Progenitor cell of endocrine pancreas (in vitro differentiated cells): ENCODE measurements around the gene AGBL1. TPM values are rescaled to one million over a fixed set of nuclear protein-coding genes. Genes with fewer than 3 reads are reported as not detected.

ENCODE experiments used
- DNase-seq: peaks from one replicate; pipeline ENCODE4 v3.0.0; 2021; ENCODE audit warnings: low spot score; ENCODE audit not compliant: unreplicated experiment
- H3K27ac Mint-ChIP-seq: 2 replicates; pipeline ENCODE4 v1.8.0; 2021; ENCODE audit warnings: mild to moderate bottlenecking, moderate library complexity, mixed read lengths
- H3K27me3 Mint-ChIP-seq: 2 replicates; pipeline ENCODE4 v1.8.0; 2021; ENCODE audit warnings: mixed read lengths
- H3K36me3 Mint-ChIP-seq: 2 replicates; pipeline ENCODE4 v1.8.0; 2022; ENCODE audit warnings: mixed read lengths; ENCODE audit not compliant: insufficient read depth
- H3K4me1 Mint-ChIP-seq: 2 replicates; pipeline ENCODE4 v1.8.0; 2021; ENCODE audit warnings: low read depth, mixed read lengths
- H3K4me3 Mint-ChIP-seq: 2 replicates; pipeline ENCODE4 v1.8.0; 2021; ENCODE audit warnings: low read depth, mild to moderate bottlenecking, moderate library complexity, mixed read lengths
- H3K9me3 Mint-ChIP-seq: 2 replicates; pipeline ENCODE4 v1.8.0; 2021; ENCODE audit warnings: low read depth, mixed read lengths
- CTCF ChIP-seq: fragments of 200-600 bp; sonication (generic); IDR thresholded peaks from one replicate; pipeline ENCODE4 v1.5.0; 2021; ENCODE audit warnings: antibody characterized with exemption, mild to moderate bottlenecking; ENCODE audit not compliant: unreplicated experiment
- total RNA-seq: library from RNA; stranded (reverse); gene quantifications from 2 replicates; pipeline ENCODE4 v1.2.1, GENCODE V29; 2021

AGBL1 gene
- total RNA-seq, 1 donor from 2014 or later = not detected

- no peak overlapping the region for H3K4me3 Mint-ChIP-seq
- TF ChIP-seq CTCF = no peak
- H3K4me1 Mint-ChIP-seq = no peaks in the 10 kb centered on the region
- H3K9me3 Mint-ChIP-seq = peaks cover 8% of the 10 kb centered on the region
- DNase-seq = no peak
- no peaks in the 10 kb centered on the region for H3K36me3 Mint-ChIP-seq
- H3K27ac Mint-ChIP-seq = no peak overlapping the region
- no peaks in the 10 kb centered on the region for H3K27me3 Mint-ChIP-seq
Observed at GRCh38 chr15:86741917-86742316, 662.2 kb downstream of the AGBL1 start.

GRCh38 chr15:86743283-86743903 is 663.7 kb downstream of the AGBL1 start:
- TF ChIP-seq CTCF = peak; percentile 90
- Mint-ChIP-seq H3K4me3 (no peak overlapping the region), H3K27ac (no peak overlapping the region), H3K36me3 (no peaks in the 10 kb centered on the region), H3K4me1 (no peaks in the 10 kb centered on the region), H3K9me3 (peaks cover 2% of the 10 kb centered on the region), H3K27me3 (no peaks in the 10 kb centered on the region)
- DNase-seq = peak; percentile 40

GRCh38 chr15:86744198-86744780 is 664.6 kb downstream of the AGBL1 start:
- no peak for TF ChIP-seq CTCF

GRCh38 chr15:86751116-86751515 is 671.4 kb downstream of the AGBL1 start:
- peaks cover 6% of the 10 kb centered on the region for H3K27me3 Mint-ChIP-seq
- H3K9me3 Mint-ChIP-seq = peaks cover 4% of the 10 kb centered on the region
- DNase-seq = no peak
- no peak for TF ChIP-seq CTCF
- H3K4me3 Mint-ChIP-seq = no peak overlapping the region
- no peak overlapping the region for H3K27ac Mint-ChIP-seq
- H3K36me3 Mint-ChIP-seq = no peaks in the 10 kb centered on the region
- no peaks in the 10 kb centered on the region for H3K4me1 Mint-ChIP-seq

More at GRCh38 chr15:86744198-86744780, 664.6 kb downstream of the AGBL1 start:
- Mint-ChIP-seq H3K27ac (no peak overlapping the region), H3K4me1 (no peaks in the 10 kb centered on the region), H3K4me3 (no peak overlapping the region), H3K36me3 (no peaks in the 10 kb centered on the region), H3K9me3 (peaks cover 4% of the 10 kb centered on the region), H3K27me3 (no peaks in the 10 kb centered on the region)
- no peak for DNase-seq

GRCh38 chr15:86754846-86755245 is 675.2 kb downstream of the AGBL1 start:
- no peak for DNase-seq
- Mint-ChIP-seq H3K4me3 (no peak overlapping the region), H3K27ac (no peak overlapping the region), H3K4me1 (no peaks in the 10 kb centered on the region), H3K36me3 (no peaks in the 10 kb centered on the region), H3K27me3 (peaks cover 8% of the 10 kb centered on the region), H3K9me3 (no peaks in the 10 kb centered on the region)
- TF ChIP-seq CTCF = no peak
